Smooth muscle cell (in vitro differentiated cells): Measurements from ENCODE around the gene TEKT1. TPM values are rescaled to one million over a fixed set of nuclear protein-coding genes. Genes with fewer than 3 reads are reported as not detected.

Experiments used
- DNase-seq: peaks from one replicate; lab custom pipeline; 2025; ENCODE audit not compliant: unreplicated experiment; lab: John Stamatoyannopoulos, UW
- H2AFZ ChIP-seq: fragments of 200-600 bp; sonication (generic); 2 replicates; pipeline ENCODE4 v1.6.0; 2016; ENCODE audit warnings: antibody characterized with exemption, low read depth, mild to moderate bottlenecking
- H3F3A ChIP-seq: fragments of 200-600 bp; sonication (generic); 2 replicates; pipeline ENCODE4 v1.6.0; 2017; ENCODE audit warnings: antibody characterized with exemption, low read depth
- H3K27ac ChIP-seq: fragments of 200-600 bp; sonication (generic); 2 replicates; pipeline ENCODE4 v1.5.1; 2016; ENCODE audit warnings: low read depth, mild to moderate bottlenecking
- H3K27me3 ChIP-seq: fragments of 200-600 bp; sonication (generic); 2 replicates; pipeline ENCODE4 v1.6.1; 2016; ENCODE audit warnings: low read depth, mild to moderate bottlenecking
- H3K36me3 ChIP-seq: fragments of 200-600 bp; sonication (generic); 2 replicates; pipeline ENCODE4 v1.5.1; 2016; ENCODE audit warnings: low read depth
- H3K4me1 ChIP-seq: fragments of 200-600 bp; sonication (generic); 2 replicates; pipeline ENCODE4 v1.5.1; 2016; ENCODE audit warnings: low read depth
- H3K4me2 ChIP-seq: fragments of 200-600 bp; sonication (generic); 2 replicates; pipeline ENCODE4 v1.6.0; 2016; ENCODE audit warnings: mild to moderate bottlenecking
- H3K4me3 ChIP-seq: fragments of 200-600 bp; sonication (generic); 2 replicates; pipeline ENCODE4 v1.5.1; 2016; ENCODE audit warnings: mild to moderate bottlenecking
- H3K79me2 ChIP-seq: fragments of 200-600 bp; sonication (generic); 2 replicates; pipeline ENCODE4 v1.6.0; 2016; ENCODE audit warnings: low read depth, mild to moderate bottlenecking
- H3K9ac ChIP-seq: fragments of 200-600 bp; sonication (generic); 2 replicates; pipeline ENCODE4 v1.6.0; 2016; ENCODE audit warnings: low read depth
- H3K9me3 ChIP-seq: fragments of 200-600 bp; sonication (generic); replicated peaks from 2 replicates; pipeline ENCODE4 v1.5.1; 2016; ENCODE audit warnings: low read depth
- H4K20me1 ChIP-seq: fragments of 200-600 bp; sonication (generic); 2 replicates; pipeline ENCODE4 v1.6.0; 2016; ENCODE audit warnings: low read depth
- WGBS: methylation state at CpG from one replicate; pipeline ENCODE4 v1.1.7; 2016; ENCODE audit warnings: low lambda C conversion rate; 5-methylcytosine and 5-hydroxymethylcytosine counted together
- polyA plus RNA-seq: library from polyadenylated mRNA; unstranded; fragments of >200 nt; fragmentation: Nextera tagmentation; extraction: Ambion mirVana; gene quantifications from 2 replicates; pipeline ENCODE4 v1.2.1, GENCODE V29; 2016
- total RNA-seq: library from RNA; depleted of rRNA; stranded (reverse); fragments of >200 nt; gene quantifications from 2 replicates; pipeline ENCODE4 v1.2.3, GENCODE V29; 2014
- TF ChIP-seq, protein P1 (sequence below): fragments of 200-600 bp; sonication (generic); IDR thresholded peaks from 2 replicates; pipeline ENCODE4 v1.5.1; 2017; ENCODE audit warnings: borderline replicate concordance, mild to moderate bottlenecking, antibody characterized with exemption; ENCODE audit not compliant: insufficient read depth, poor library complexity, severe bottlenecking

TEKT1 gene
- total and polyA plus RNA-seq, 2 experiments from 2014 or later = not detected

DNA sequence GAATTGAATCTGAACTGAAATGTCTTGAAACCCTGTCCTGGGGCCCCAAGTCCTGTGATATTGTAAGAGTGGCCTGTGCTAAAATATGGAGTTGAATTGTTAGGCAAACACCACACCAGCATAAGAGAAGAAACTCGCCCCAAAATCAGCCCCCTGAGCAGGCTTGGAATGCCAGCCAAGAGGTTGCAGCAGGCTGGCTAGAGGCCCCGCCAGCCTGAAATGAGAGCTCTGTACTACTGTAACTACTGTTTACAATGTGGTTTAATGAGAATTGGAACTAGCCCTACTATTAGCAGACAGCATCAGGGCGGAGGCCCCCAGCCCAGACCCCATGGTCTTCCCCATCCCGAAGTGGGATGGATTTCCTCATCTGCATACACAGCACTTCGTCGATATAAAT is 31.8 kb downstream of the TEKT1 start:
- no peak overlapping the region for H2AFZ ChIP-seq
- H3K79me2 ChIP-seq = no peaks in the 10 kb centered on the region
- no peaks in the 10 kb centered on the region for H3F3A ChIP-seq
- no peaks in the 10 kb centered on the region for H3K36me3 ChIP-seq
- DNase-seq = no peak
- no peaks in the 10 kb centered on the region for H4K20me1 ChIP-seq
- no peaks in the 10 kb centered on the region for H3K9me3 ChIP-seq
- H3K4me2 ChIP-seq = no peak overlapping the region
- no peak overlapping the region for H3K27ac ChIP-seq
- no peak overlapping the region for H3K4me3 ChIP-seq
- H3K27me3 ChIP-seq = no peaks in the 10 kb centered on the region
- 85% methylated on average over 6 of the region's 6 CpGs for WGBS
- TF ChIP-seq, protein P1, sequence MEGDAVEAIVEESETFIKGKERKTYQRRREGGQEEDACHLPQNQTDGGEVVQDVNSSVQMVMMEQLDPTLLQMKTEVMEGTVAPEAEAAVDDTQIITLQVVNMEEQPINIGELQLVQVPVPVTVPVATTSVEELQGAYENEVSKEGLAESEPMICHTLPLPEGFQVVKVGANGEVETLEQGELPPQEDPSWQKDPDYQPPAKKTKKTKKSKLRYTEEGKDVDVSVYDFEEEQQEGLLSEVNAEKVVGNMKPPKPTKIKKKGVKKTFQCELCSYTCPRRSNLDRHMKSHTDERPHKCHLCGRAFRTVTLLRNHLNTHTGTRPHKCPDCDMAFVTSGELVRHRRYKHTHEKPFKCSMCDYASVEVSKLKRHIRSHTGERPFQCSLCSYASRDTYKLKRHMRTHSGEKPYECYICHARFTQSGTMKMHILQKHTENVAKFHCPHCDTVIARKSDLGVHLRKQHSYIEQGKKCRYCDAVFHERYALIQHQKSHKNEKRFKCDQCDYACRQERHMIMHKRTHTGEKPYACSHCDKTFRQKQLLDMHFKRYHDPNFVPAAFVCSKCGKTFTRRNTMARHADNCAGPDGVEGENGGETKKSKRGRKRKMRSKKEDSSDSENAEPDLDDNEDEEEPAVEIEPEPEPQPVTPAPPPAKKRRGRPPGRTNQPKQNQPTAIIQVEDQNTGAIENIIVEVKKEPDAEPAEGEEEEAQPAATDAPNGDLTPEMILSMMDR = no peak
- H3K4me1 ChIP-seq = no peaks in the 10 kb centered on the region
- H3K9ac ChIP-seq = no peak overlapping the region

DNA sequence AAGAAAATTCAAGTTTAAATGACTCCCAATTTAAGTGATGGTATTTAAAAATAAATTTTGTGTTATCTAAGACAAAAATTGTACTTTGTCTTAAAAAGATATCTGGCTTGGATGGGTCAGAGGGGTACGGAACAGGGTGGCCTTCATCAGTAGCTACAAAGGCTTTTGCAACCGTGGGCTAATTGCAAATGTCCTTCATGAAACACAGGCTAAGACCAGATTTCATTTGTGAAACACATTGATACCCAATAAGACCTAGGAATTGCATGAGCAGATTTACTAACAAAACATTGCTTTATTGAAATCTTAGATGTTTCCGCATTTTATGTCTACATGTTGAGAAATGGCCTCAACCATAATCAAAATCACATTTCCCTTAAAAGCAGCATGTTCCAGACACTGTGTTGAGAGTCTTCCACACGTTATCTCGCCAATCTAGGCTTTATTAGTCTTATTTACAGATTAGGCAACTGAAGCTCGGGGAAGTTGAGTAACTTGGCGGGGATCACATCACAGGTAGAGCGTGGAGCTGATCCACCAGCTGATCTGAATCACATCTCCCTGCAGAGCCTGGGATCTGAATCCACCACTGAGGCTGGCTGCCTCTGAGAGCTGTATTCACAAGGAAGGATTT is 33.7 kb downstream of the TEKT1 start:
- 82% methylated on average over 8 of the region's 8 CpGs for WGBS
- no peak overlapping the region for H3K4me3 ChIP-seq

DNA sequence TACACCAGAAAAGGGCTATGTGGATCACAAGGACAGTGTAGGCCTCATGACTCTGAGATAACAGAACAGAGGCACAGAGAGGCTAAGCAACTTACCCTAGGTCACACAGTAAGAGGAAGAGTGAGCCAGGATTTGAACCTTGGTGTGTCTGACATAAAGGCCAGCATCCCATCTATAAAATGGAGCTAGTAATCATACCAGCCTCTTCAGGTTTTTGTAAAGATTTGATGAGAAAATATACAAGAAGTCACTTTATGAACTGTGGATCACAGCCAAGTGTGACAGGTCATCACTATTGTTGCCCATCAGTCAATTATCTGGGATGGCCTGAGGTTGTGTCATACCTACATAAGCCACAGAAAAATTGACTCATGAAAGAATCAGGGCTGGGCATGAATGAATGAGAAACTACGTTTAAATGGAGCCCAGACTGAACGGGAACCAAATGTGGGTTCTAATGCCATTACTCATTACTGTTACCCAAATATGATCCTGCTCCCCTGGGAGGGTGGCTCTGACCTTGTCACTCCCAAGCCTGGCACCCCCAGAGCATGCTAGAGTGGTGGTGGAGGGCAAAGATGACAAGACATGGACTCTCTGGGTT is 34.5 kb downstream of the TEKT1 start:
- WGBS = 91% methylated on average over 2 of the region's 2 CpGs
- TF ChIP-seq, protein P1 = no peak
- H3K9ac ChIP-seq = no peak overlapping the region
- no peaks in the 10 kb centered on the region for H3K4me1 ChIP-seq
- H3K27me3 ChIP-seq = peaks cover 15% of the 10 kb centered on the region
- no peaks in the 10 kb centered on the region for H3K9me3 ChIP-seq
- H3K4me3 ChIP-seq = no peak overlapping the region
- H2AFZ ChIP-seq = no peak overlapping the region
- no peak overlapping the region for H3K27ac ChIP-seq
- DNase-seq = no peak
- no peak overlapping the region for H3K4me2 ChIP-seq
- H3K79me2 ChIP-seq = no peaks in the 10 kb centered on the region
- no peaks in the 10 kb centered on the region for H3K36me3 ChIP-seq
- no peaks in the 10 kb centered on the region for H4K20me1 ChIP-seq
- no peaks in the 10 kb centered on the region for H3F3A ChIP-seq

More for the DNA sequence above, 33.7 kb downstream of the TEKT1 start:
- H3F3A ChIP-seq = no peaks in the 10 kb centered on the region
- no peak overlapping the region for H3K4me2 ChIP-seq
- H3K36me3 ChIP-seq = no peaks in the 10 kb centered on the region
- no peaks in the 10 kb centered on the region for H4K20me1 ChIP-seq
- no peaks in the 10 kb centered on the region for H3K79me2 ChIP-seq
- H3K4me1 ChIP-seq = no peaks in the 10 kb centered on the region
- H3K27ac ChIP-seq = no peak overlapping the region
- peaks cover 7% of the 10 kb centered on the region for H3K27me3 ChIP-seq
- H2AFZ ChIP-seq = no peak overlapping the region
- no peak for DNase-seq
- TF ChIP-seq, protein P1 = no peak
- no peak overlapping the region for H3K9ac ChIP-seq
- no peaks in the 10 kb centered on the region for H3K9me3 ChIP-seq
